Measurements from ENCODE around the gene ZNF385B. TPM values are rescaled to one million over a fixed set of nuclear protein-coding genes. Genes with fewer than 3 reads are reported as not detected.

ZNF385B gene
- total and polyA plus RNA-seq, 4 donors, result 3.0 to 7.2 (median 3.9) TPM

DNA sequence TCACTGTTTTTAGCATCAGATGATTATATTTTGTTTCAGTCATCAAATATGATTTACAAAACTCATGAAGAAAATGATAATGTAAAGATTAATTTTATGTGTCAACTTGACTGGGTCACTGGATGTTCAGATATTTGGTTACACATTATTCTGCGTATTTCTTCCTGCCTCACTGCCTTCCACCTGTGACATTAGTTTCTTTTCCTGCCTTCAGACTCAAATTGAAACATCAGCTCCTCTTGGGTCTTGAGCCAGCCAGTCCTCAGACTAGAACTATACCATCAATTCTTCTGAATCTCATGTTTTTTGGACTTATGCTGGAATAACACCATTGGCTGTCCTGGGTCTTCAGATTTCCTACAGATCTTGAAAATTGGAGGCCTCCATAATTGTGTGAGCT lies 96.7 kb downstream of the ZNF385B start:
- Histone ChIP-seq H3K4me3 (ENCODE audit: low read depth in 1 of 3, low read length in 3 of 3) (no peak overlapping the region), H3K36me3 (ENCODE audit: control insufficient read depth in 4 of 4, insufficient read depth in 3 of 4, low read depth in 1 of 4, low read length in 3 of 4) (peaks cover 0 to 3% (median under 1%) of the 10 kb centered on the region in 4 donors), H3K27ac (ENCODE audit: low read depth in 1 of 2, low read length in 2 of 2) (no peak overlapping the region), H3K4me1 (ENCODE audit: control insufficient read depth in 4 of 4, insufficient read depth in 4 of 4, low read length in 3 of 4) (no peaks in the 10 kb centered on the region), H3K27me3 (ENCODE audit: control insufficient read depth in 4 of 4, insufficient read depth in 4 of 4, low read length in 3 of 4) (no peaks in the 10 kb centered on the region), H3K9me3 (ENCODE audit: control insufficient read depth in 4 of 4, low read length in 3 of 4) (peaks cover 0 to 1% (median 0%) of the 10 kb centered on the region in 4 donors), H3K9ac (ENCODE audit: low read depth in 1 of 2, low read length in 2 of 2) (no peak overlapping the region)
- WGBS, result 94% methylated on average over 1 of the region's 1 CpG
- DNase-seq (ENCODE audit: low spot score), result no peak
- TF ChIP-seq, protein P1, sequence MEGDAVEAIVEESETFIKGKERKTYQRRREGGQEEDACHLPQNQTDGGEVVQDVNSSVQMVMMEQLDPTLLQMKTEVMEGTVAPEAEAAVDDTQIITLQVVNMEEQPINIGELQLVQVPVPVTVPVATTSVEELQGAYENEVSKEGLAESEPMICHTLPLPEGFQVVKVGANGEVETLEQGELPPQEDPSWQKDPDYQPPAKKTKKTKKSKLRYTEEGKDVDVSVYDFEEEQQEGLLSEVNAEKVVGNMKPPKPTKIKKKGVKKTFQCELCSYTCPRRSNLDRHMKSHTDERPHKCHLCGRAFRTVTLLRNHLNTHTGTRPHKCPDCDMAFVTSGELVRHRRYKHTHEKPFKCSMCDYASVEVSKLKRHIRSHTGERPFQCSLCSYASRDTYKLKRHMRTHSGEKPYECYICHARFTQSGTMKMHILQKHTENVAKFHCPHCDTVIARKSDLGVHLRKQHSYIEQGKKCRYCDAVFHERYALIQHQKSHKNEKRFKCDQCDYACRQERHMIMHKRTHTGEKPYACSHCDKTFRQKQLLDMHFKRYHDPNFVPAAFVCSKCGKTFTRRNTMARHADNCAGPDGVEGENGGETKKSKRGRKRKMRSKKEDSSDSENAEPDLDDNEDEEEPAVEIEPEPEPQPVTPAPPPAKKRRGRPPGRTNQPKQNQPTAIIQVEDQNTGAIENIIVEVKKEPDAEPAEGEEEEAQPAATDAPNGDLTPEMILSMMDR (IDR thresholded peaks at IDR 0.05; ENCODE audit: low read depth, low read length, missing input control), result no peak
- TF ChIP-seq SP1 (IDR thresholded peaks at IDR 0.05), result no peak

DNA sequence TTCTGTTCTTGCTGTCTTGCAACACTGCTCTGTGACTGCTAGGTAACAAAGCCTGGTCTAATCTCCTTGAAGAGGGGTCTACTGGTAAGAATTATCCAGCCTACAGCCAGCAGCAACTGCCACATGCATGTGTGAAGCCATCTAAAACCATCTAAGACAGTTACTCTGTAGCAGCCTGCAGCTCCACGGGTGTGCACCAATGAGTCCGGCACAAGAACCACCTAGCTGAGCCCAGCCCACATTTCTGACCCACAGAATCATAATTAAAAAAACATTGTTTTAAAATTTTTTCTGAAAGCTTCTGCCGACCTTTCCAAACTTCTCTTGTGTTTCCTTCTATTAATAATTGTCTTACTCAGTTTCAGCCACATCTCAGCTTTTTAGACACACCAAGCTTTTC lies 102.8 kb downstream of the ZNF385B start:
- peaks cover 0 to 3% (median 0%) of the 10 kb centered on the region in 4 donors for H3K9me3 ChIP-seq (ENCODE audit: control insufficient read depth in 4 of 4, low read length in 3 of 4)
- no peaks in the 10 kb centered on the region for H3K36me3 ChIP-seq (ENCODE audit: control insufficient read depth in 4 of 4, insufficient read depth in 3 of 4, low read depth in 1 of 4, low read length in 3 of 4)
- no peak overlapping the region for H3K27ac ChIP-seq (ENCODE audit: low read depth in 1 of 2, low read length in 2 of 2)
- H3K27me3 ChIP-seq (ENCODE audit: control insufficient read depth in 4 of 4, insufficient read depth in 4 of 4, low read length in 3 of 4), result no peaks in the 10 kb centered on the region
- no peak overlapping the region for H3K4me3 ChIP-seq (ENCODE audit: low read depth in 1 of 3, low read length in 3 of 3)
- no peak for DNase-seq (ENCODE audit: low spot score)
- no peaks in the 10 kb centered on the region for H3K4me1 ChIP-seq (ENCODE audit: control insufficient read depth in 4 of 4, insufficient read depth in 4 of 4, low read length in 3 of 4)
- H3K9ac ChIP-seq (ENCODE audit: low read depth in 1 of 2, low read length in 2 of 2), result no peak overlapping the region
- TF ChIP-seq, protein P2, sequence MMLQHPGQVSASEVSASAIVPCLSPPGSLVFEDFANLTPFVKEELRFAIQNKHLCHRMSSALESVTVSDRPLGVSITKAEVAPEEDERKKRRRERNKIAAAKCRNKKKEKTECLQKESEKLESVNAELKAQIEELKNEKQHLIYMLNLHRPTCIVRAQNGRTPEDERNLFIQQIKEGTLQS (IDR thresholded peaks at IDR 0.05), result no peak
- TF ChIP-seq, protein P3, sequence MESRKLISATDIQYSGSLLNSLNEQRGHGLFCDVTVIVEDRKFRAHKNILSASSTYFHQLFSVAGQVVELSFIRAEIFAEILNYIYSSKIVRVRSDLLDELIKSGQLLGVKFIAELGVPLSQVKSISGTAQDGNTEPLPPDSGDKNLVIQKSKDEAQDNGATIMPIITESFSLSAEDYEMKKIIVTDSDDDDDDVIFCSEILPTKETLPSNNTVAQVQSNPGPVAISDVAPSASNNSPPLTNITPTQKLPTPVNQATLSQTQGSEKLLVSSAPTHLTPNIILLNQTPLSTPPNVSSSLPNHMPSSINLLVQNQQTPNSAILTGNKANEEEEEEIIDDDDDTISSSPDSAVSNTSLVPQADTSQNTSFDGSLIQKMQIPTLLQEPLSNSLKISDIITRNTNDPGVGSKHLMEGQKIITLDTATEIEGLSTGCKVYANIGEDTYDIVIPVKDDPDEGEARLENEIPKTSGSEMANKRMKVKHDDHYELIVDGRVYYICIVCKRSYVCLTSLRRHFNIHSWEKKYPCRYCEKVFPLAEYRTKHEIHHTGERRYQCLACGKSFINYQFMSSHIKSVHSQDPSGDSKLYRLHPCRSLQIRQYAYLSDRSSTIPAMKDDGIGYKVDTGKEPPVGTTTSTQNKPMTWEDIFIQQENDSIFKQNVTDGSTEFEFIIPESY (IDR thresholded peaks at IDR 0.05), result no peak
- TF ChIP-seq RXRA (IDR thresholded peaks at IDR 0.05) (no peak), NR2F2 (IDR thresholded peaks at IDR 0.05) (no peak)
- WGBS, result 95% methylated on average over 3 of the region's 3 CpGs

DNA sequence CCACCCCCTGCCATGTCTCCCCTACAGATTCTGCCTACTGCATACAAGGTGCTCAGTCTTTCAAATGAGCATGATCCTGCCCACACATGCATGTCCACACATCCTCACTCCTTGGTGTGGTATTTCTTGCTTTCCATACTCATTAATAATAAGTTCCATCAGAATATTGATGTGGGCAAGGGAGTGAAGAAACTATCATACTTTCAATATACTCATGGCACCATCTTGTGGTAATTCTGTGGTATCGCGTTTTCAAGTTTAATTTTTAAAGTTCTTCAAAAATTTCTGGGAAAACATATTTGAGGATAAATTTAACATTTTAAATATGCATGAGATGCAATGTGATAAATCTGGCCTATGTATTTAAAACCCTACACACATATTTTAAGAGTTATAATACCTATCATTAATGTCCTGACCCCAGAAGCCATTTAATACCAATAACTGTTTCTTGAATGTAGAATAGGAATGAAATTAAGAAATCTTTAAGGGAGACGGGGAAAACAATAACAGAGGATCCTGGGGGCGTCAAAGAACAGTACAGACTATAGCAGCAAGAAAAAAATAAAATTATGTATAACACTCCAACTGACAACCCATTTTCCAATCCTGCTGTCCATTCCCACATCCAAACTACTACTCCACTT lies 110.1 kb downstream of the ZNF385B start:
- Histone ChIP-seq H3K4me1 (ENCODE audit: control insufficient read depth in 4 of 4, insufficient read depth in 4 of 4, low read length in 3 of 4) (no peaks in the 10 kb centered on the region), H3K36me3 (ENCODE audit: control insufficient read depth in 4 of 4, insufficient read depth in 3 of 4, low read depth in 1 of 4, low read length in 3 of 4) (no peaks in the 10 kb centered on the region), H3K9me3 (ENCODE audit: control insufficient read depth in 4 of 4, low read length in 3 of 4) (no peaks in the 10 kb centered on the region), H3K27ac (ENCODE audit: low read depth in 1 of 2, low read length in 2 of 2) (no peak overlapping the region), H3K9ac (ENCODE audit: low read depth in 1 of 2, low read length in 2 of 2) (no peak overlapping the region), H3K4me3 (ENCODE audit: low read depth in 1 of 3, low read length in 3 of 3) (no peak overlapping the region), H3K27me3 (ENCODE audit: control insufficient read depth in 4 of 4, insufficient read depth in 4 of 4, low read length in 3 of 4) (no peaks in the 10 kb centered on the region)
- TF ChIP-seq JUND (IDR thresholded peaks at IDR 0.05) (no peak), EGR1 (IDR thresholded peaks at IDR 0.05; ENCODE audit: low read depth in 2 of 2) (no peak), HNF4A (conservative IDR thresholded peaks at IDR 0.05) (no peak), RXRA (IDR thresholded peaks at IDR 0.05) (no peak), FOXA1 (IDR thresholded peaks at IDR 0.05) (no peak), RAD21 (IDR thresholded peaks at IDR 0.05) (peak; percentile 89 to 94), NR2F2 (IDR thresholded peaks at IDR 0.05) (no peak), TAF1 (conservative IDR thresholded peaks at IDR 0.05) (no peak), GABPA (IDR thresholded peaks at IDR 0.05 in 1 of 2, conservative IDR thresholded peaks at IDR 0.05 in 1 of 2) (no peak)
- TF ChIP-seq, protein P4, sequence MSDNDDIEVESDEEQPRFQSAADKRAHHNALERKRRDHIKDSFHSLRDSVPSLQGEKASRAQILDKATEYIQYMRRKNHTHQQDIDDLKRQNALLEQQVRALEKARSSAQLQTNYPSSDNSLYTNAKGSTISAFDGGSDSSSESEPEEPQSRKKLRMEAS (IDR thresholded peaks at IDR 0.05), result no peak
- TF ChIP-seq, protein P1 (IDR thresholded peaks at IDR 0.05; ENCODE audit: low read depth, low read length, missing input control), result peak; percentile 68
- TF ChIP-seq, protein P2 (IDR thresholded peaks at IDR 0.05), result no peak
- WGBS, result 11% methylated on average over 4 of the region's 4 CpGs
- DNase-seq (ENCODE audit: low spot score), result no peak
